ENCODE measurements around the gene ARHGEF38.

ARHGEF38 gene

DNA sequence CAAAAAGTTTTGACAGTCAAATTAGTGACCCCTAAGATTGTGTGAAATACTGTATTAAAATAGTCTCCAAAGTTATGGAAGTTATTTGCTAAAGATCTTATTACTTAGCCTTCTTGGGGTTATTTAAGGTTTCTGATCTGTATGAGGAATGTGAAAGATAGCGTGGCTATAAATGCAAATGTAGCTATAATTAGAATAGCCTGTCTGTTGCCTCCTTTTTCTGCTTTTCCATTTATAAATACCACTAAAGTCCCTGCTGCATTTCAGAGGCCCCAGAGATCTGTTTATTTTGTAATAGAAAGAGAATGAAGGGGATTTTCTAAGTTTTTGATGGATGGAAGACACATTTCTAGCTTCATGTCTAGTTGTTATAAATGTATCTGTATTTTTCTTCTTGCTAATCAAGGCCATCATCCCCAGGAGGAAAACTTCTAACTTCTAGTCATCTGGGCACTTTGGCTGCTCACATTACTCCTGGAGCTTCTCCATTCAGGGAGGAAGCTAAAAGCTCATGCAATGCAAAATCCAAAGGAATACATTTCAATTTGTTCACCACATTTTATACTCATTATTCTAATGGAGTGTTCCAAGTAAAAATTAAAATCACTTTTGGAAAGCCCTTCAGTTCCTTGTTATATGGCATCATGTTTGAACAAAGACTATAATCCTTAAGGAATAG is 82.1 kb downstream of the ARHGEF38 start:
- Histone ChIP-seq H3K79me2 (ENCODE audit: insufficient read depth, low read length) (no peaks in the 10 kb centered on the region), H3K4me2 (ENCODE audit: low read depth, low read length, poor library complexity, severe bottlenecking) (no peak overlapping the region), H3K27me3 (ENCODE audit: insufficient read depth, low read length, poor library complexity, severe bottlenecking) (no peaks in the 10 kb centered on the region), H3K9me3 (ENCODE audit: insufficient read depth, low read depth, low read length) (no peaks in the 10 kb centered on the region), H3K4me1 (ENCODE audit: insufficient read depth, low read length, poor library complexity, severe bottlenecking) (no peaks in the 10 kb centered on the region), H3K36me3 (ENCODE audit: insufficient read depth, low read length) (no peaks in the 10 kb centered on the region), H3K9me2 (replicated peaks; ENCODE audit: low read depth, low read length) (no peaks in the 10 kb centered on the region), H3K4me3 (ENCODE audit: low read length, poor library complexity, severe bottlenecking) (no peak overlapping the region), H3K9ac (ENCODE audit: low read depth, low read length, poor library complexity, severe bottlenecking) (no peak overlapping the region), H3F3A (ENCODE audit: low read depth) (no peaks in the 10 kb centered on the region), H4K20me1 (ENCODE audit: insufficient read depth, low read length, poor library complexity, severe bottlenecking) (no peaks in the 10 kb centered on the region), H2AFZ (ENCODE audit: low read length) (no peak overlapping the region)
- TF ChIP-seq, protein P1, sequence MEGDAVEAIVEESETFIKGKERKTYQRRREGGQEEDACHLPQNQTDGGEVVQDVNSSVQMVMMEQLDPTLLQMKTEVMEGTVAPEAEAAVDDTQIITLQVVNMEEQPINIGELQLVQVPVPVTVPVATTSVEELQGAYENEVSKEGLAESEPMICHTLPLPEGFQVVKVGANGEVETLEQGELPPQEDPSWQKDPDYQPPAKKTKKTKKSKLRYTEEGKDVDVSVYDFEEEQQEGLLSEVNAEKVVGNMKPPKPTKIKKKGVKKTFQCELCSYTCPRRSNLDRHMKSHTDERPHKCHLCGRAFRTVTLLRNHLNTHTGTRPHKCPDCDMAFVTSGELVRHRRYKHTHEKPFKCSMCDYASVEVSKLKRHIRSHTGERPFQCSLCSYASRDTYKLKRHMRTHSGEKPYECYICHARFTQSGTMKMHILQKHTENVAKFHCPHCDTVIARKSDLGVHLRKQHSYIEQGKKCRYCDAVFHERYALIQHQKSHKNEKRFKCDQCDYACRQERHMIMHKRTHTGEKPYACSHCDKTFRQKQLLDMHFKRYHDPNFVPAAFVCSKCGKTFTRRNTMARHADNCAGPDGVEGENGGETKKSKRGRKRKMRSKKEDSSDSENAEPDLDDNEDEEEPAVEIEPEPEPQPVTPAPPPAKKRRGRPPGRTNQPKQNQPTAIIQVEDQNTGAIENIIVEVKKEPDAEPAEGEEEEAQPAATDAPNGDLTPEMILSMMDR (conservative IDR thresholded peaks at IDR 0.05; ENCODE audit: low read length) = no peak
- TF ChIP-seq EZH2phosphoT487 (IDR thresholded peaks at IDR 0.05; ENCODE audit: borderline replicate concordance) = no peak

DNA sequence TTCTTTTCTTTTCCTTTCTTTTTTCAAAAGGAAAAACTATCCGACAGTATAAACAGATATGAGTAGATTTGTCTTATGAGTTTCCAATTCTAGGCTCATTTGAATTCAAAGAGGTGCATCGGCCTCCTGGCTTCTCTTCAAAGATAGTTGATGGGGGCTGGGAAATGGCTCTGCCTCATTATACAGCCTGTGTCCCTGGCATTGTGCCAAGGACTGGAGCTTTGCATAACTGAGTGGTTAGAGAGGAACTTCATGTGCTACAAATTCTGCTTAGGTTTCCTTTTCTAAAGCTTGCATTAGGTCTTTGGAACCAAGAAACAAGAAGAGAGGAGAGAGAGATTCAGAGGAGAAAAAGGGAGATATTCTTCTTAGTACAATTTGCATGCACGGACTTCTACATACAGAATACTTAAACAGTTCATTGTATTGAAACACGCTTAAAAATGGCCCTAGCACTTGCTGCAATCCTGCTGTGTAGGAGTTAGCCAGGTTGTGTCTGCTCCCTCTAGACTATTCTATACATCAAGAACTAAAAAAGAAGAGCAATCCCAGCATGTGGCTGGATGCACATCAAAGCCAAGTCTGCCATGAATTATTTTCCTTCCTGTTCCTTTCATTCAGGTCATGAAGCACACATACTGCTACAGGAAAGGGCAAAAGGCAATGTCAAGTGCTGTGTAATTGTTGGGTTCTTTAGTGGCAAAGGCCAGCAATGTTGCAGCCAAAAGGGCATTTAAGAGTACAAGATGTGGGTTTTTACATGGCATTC is 85.2 kb downstream of the ARHGEF38 start:
- no peaks in the 10 kb centered on the region for H3F3A ChIP-seq (ENCODE audit: low read depth)
- no peak overlapping the region for H3K4me2 ChIP-seq (ENCODE audit: low read depth, low read length, poor library complexity, severe bottlenecking)
- H3K79me2 ChIP-seq (ENCODE audit: insufficient read depth, low read length) = no peaks in the 10 kb centered on the region
- H3K4me1 ChIP-seq (ENCODE audit: insufficient read depth, low read length, poor library complexity, severe bottlenecking) = no peaks in the 10 kb centered on the region
- no peaks in the 10 kb centered on the region for H3K9me3 ChIP-seq (ENCODE audit: insufficient read depth, low read depth, low read length)
- no peak for TF ChIP-seq EZH2phosphoT487 (IDR thresholded peaks at IDR 0.05; ENCODE audit: borderline replicate concordance)
- TF ChIP-seq, protein P1 (conservative IDR thresholded peaks at IDR 0.05; ENCODE audit: low read length) = no peak
- H2AFZ ChIP-seq (ENCODE audit: low read length) = peak overlapping the region; percentile 11; the same call in 1 of the 2 replicates
- H3K27me3 ChIP-seq (ENCODE audit: insufficient read depth, low read length, poor library complexity, severe bottlenecking) = no peaks in the 10 kb centered on the region
- H3K9me2 ChIP-seq (replicated peaks; ENCODE audit: low read depth, low read length) = no peaks in the 10 kb centered on the region
- H3K9ac ChIP-seq (ENCODE audit: low read depth, low read length, poor library complexity, severe bottlenecking) = no peak overlapping the region
- H3K4me3 ChIP-seq (ENCODE audit: low read length, poor library complexity, severe bottlenecking) = no peak overlapping the region
- H4K20me1 ChIP-seq (ENCODE audit: insufficient read depth, low read length, poor library complexity, severe bottlenecking) = no peaks in the 10 kb centered on the region
- no peaks in the 10 kb centered on the region for H3K36me3 ChIP-seq (ENCODE audit: insufficient read depth, low read length)

DNA sequence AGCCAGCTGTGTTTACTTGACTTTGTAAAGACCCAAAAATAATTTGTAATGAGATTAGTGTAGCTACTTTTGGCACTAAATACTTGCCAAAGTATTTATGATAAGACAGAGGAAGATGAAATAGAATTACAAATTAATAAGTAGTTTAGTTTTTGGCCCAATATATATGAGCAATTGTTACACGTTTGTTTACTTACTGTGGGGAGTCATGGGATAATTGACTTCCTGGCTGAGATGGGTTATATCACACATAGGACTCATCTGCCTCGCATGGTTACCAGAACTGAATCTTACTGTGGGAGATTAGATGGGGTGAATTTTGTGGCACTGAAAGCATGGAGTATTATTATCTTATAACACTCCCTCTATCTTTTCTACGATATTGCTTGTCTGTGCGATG is 89.4 kb downstream of the ARHGEF38 start:
- no peaks in the 10 kb centered on the region for H3F3A ChIP-seq (ENCODE audit: low read depth)
- H3K9me3 ChIP-seq (ENCODE audit: insufficient read depth, low read depth, low read length) = no peaks in the 10 kb centered on the region
- no peak overlapping the region for H3K4me3 ChIP-seq (ENCODE audit: low read length, poor library complexity, severe bottlenecking)
- no peaks in the 10 kb centered on the region for H3K79me2 ChIP-seq (ENCODE audit: insufficient read depth, low read length)
- no peaks in the 10 kb centered on the region for H3K27me3 ChIP-seq (ENCODE audit: insufficient read depth, low read length, poor library complexity, severe bottlenecking)
- H4K20me1 ChIP-seq (ENCODE audit: insufficient read depth, low read length, poor library complexity, severe bottlenecking) = no peaks in the 10 kb centered on the region
- no peak overlapping the region for H3K9ac ChIP-seq (ENCODE audit: low read depth, low read length, poor library complexity, severe bottlenecking)
- H3K4me2 ChIP-seq (ENCODE audit: low read depth, low read length, poor library complexity, severe bottlenecking) = no peak overlapping the region
- H3K36me3 ChIP-seq (ENCODE audit: insufficient read depth, low read length) = no peaks in the 10 kb centered on the region
- H2AFZ ChIP-seq (ENCODE audit: low read length) = no peak overlapping the region
- H3K9me2 ChIP-seq (replicated peaks; ENCODE audit: low read depth, low read length) = no peaks in the 10 kb centered on the region
- no peaks in the 10 kb centered on the region for H3K4me1 ChIP-seq (ENCODE audit: insufficient read depth, low read length, poor library complexity, severe bottlenecking)
- no peak for TF ChIP-seq EZH2phosphoT487 (IDR thresholded peaks at IDR 0.05; ENCODE audit: borderline replicate concordance)
- TF ChIP-seq, protein P1 (conservative IDR thresholded peaks at IDR 0.05; ENCODE audit: low read length) = no peak

All from Loucy (cell line).